GM21390 (cell line): ENCODE results near the gene MOB4.
"Not testable (repeated sequence)": the region's sequence is repeated elsewhere in the genome, so short reads cannot be mapped to it uniquely, and the experiment has no call there.

ENCODE experiments used
- ATAC-seq: cut with Tn5 transposase; IDR thresholded peaks from one replicate; pipeline ENCODE4 v1.9.1; 2021; ENCODE audit not compliant: unreplicated experiment

Gene MOB4

DNA sequence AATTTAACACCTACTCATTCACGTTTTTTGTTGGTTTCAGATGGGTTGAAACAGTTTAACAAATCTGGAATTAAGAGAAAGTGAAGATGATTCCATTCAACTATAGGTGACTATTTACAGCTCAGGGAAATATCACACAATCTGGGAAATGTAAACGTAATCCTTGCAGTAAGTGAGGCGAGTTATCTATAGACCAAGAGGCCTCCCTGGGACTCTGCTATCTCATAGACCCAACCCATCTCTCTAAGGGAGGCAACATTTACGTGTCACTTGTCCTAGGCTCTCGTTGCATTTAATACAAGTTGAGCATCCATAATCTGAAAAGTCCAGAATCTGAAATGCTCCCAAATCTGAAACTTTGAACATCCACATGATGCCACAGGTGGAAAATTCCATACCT, 2.0 kb upstream of the MOB4 start:
- no peak for ATAC-seq

DNA sequence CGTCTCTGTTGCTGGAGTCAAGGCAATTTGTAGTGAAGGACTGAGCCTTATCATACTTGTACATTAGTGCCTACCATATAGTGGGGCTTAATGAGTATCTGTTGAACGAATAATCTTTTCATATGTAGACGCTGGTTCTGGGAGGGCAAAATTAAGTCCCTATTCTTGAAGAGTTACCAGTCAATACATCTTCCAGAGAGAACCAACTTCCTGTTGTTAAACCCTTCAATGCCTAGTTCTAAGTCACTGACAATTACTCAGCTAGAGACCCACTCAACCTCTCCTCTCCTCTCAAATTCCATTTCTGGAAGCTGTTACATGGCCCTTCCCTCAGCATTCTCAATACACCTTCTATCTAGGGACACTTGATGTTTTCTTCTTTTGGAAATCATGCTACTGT, 1.1 kb upstream of the MOB4 start:
- no peak for ATAC-seq

DNA sequence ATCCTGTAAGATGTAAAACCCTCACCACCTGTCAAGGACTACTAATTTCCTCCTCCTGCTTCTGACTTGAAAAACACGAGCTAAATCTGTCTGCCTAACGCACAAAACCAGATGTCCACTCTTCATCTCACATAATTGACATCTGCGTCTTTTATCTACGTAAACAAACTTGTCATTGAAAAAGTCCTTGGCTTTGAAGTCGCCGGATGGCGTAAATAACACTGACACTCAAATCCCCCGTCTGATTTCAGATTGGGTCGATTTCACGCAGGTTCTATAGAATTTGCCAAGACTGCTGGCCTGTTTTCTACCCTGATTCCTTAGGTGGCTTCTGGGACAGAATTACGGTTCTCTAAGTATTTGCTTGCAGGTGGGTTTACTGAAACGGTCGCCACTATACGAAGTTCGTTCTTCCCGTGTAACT, 539 bp upstream of the MOB4 start:
- peak; percentile 7 for ATAC-seq

DNA sequence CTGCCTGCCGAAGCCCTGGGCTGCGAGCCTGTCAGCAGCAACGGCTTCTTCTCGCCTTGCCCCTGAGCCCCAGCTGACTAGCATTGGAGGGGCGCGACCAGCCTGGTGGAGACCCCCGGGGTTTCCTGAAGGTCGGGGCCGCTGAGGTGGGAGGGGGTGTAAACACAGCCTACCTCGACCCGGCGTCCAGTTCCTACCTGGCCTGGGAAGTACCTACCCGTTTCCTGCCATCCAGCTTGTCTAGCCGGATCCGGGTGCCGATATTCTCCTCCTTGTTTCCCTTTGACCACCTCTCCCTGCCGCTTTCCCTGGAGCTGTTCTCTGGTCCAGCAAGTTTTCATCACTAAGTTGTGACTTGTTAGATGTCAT, 511 bp downstream of the MOB4 start:
- peak; percentile 11 for ATAC-seq

DNA sequence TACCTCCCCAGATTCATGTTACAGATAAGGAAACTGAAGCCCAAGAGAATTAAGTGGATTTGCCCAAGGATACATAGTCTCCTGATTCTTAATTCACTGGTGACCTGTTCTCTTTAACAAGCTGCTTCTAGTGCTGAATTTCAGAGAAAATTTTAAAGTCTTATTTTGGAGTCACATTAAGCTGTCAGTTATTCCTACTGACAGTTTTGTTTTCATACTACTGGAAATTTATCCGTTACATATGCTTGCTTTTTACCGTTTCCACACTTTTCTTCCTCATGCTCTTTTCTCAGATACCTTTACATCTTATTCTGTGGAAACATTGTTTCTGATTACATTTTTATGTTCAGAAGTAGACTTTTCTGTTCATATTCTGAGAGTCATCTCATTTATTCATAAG, 1.3 kb downstream of the MOB4 start:
- ATAC-seq, result no peak

DNA sequence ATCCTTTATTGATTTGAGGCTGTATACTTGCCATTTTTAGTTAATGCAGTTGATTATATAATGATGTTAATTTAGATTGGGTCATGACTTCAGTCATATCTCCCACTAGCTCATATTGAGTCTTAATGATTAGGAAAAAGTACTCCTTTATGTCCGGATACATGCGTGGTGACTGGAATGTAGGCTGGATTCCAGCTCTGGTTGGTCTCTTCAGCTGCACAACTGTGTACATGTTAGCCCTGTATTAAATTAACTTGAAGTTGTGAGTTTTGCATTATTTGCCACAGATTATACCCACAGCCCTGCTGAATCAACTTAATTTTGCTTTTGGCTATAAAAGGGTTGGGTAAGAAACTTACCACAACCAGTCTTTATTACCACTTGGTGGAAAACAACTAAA, 22.5 kb downstream of the MOB4 start:
- ATAC-seq, result no peak

DNA sequence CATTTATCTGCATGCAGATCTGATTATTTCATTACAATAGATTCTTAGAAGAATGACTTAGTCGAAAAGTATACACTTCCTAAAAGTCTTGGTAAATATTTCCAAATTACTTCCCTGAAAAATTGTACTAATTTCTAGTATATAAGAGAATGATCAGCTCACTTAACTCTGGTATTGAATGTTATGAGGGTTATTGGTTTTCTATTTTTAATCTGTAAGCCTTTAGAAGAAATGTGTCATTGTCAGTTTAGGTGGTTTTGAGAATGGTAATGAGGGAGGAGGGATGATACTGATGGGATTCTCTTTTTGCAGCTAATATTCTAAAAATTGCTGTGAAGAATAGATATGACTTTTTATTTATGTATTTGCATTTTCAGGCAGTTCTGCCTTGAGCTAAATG, 23.9 kb downstream of the MOB4 start:
- no peak for ATAC-seq

DNA sequence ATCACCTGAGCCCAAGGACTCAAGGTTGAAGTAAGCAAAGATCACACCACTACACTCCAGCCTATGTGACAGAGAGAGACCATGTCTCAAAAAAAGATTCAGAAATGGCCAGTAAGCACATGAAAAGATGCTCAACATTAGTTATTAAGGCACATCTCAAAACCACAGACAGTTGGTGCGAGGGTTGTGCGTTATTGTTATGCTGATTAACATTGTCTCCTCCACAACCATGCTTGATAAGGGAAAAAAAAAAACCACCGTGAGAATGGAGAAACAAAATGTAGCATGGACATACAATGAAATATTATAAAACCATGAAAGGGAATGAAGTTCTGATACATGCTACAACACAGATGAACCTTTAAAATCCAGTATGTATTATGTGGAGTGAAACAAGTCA, 27.3 kb downstream of the MOB4 start:
- ATAC-seq, result no peak

DNA sequence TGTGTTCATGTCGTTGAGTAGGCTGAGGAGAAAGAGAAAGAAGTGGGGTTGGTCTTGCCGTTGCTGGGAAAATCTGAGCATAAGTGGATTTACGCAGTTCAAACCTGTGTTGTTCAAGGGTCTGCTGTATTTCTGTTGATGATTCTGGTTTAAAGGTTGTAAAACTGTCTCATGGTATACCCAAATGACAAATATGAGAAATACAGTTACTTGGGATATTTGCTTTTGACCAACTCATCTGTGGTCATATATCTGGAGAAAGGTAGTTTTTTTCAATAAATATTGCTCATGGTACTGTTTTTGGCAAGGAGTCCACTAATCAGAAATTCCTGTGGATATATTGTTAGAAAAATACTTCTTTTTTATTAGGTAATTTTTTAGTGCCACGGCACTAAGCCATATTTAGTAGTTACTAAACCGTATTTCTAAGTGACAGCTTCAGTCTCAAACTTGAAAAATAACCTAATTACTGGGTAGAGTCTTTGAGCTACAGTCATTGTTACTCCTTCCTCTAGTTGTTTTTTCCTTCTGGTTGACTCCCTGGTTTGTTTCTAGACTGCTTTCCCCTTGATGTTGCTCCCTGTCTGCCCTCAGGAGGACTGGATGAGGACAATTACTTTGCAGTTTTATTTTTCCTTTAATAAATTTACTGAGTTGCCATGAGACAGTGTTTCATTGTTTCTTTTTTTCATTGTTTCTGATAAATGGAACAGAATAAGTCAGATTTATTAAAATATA, 31.5 kb downstream of the MOB4 start:
- no peak for ATAC-seq

DNA sequence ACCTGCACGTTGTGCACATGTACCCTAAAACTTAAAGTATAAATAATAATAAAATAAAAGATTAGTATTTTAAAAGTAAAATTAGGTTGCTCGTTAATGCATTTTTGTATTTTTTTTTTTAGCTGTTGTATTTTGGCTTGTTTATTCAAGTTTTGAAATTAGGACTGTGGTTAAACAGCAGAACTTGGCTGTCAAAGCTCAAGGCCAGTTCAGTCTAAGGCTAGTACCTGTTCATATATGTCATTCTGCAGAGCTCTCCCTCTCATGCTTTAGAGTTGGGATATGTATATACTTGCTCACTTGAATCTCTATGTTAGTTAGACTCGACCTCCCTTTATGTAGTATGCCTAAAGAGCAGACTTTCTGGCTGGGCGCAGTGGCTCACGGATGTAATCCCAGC, 32.7 kb downstream of the MOB4 start:
- ATAC-seq, result no peak

DNA sequence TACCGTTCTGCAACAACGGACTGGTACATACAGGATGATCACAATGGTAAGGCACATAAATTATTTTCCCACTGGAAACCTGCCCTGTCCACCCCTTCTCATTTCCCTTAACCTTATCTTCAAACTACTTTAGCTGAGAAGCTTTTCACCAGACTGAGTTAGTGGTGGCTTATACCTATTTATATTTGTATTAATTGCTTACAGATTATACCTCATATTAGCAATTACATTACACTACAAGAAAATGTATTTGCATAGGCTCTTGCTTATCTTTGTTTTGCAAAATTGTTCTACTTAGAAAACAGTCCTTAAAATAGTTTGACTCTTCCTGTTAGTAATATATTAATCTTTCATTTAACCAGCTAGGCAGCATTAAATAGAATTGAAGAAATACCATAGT, 35.4 kb downstream of the MOB4 start:
- not testable (repeated sequence) for ATAC-seq

DNA sequence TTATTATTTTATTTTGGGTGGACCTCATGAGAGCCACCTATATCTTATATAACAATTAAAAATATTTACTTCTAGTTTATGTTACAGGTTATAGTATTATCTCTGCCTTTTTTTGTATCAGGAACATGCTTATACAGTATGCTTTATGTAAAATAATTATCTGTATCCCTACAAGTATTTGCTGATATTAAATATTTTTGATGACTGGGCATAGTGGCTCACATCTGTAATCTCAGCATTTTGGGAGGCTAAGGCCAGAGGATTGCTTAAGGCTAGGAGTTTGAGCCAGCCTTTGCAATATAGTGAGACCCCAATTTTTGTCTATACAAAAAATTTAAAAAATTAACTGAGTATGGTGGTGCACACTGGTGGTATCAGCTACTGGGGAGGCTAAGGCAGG, 39.6 kb downstream of the MOB4 start:
- ATAC-seq, result no peak

DNA sequence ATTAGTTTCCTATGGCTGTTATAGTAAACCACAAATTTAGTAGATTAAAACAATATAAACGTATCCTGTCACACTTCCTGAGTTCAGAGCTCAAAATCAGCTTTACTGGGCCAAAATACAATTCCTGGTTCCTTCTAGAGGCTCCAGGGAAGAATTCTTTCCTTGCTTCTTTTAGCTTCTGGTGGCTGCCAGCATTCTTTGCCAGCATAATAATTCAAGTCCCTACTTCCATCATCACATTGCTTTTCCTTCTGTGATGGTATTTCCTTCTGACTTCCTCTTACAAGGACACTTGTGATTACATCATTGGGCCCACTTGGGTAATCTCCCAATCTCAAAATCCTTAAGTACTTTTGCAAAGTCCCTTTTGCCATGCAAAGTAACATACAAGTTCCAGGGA, 40.6 kb downstream of the MOB4 start:
- no peak for ATAC-seq

DNA sequence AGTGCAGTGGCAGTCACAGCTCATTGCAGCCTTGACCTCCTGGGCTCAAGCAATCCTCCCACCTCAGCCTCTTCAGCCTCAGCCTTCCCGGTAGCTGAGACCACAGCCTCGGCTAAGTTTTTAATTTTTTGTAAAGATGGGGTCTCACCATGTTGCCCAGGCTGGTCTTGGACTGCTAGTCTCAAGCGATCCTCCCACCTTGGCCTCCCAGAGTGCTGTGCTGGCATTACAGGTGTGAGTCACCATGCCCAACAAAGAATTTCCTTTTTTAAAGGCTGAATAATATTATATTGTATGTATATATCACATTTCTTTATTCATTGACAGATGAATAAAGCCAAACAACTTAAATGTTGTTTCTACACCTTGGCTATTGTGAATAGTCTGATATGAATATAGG, 42.5 kb downstream of the MOB4 start:
- ATAC-seq, result no peak

DNA sequence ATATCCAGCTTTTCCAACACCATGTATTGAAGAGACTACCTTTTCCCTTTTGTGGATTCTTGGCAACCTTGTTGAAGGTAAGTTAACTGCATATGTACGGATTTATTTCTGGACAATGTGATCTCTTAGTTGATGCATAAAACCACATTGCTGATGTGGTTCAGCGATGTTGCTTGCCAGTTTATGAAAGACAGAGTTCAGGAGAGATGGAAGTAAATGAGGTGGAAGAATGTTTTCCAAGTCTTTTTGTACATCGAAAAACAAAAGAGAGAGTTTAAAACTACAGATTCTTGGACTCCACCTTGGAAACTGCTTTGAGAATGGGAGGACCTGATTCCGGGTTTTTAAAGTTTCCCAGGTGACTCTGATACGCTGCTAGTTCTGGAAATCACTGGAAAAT, 43.8 kb downstream of the MOB4 start:
- no peak for ATAC-seq

DNA sequence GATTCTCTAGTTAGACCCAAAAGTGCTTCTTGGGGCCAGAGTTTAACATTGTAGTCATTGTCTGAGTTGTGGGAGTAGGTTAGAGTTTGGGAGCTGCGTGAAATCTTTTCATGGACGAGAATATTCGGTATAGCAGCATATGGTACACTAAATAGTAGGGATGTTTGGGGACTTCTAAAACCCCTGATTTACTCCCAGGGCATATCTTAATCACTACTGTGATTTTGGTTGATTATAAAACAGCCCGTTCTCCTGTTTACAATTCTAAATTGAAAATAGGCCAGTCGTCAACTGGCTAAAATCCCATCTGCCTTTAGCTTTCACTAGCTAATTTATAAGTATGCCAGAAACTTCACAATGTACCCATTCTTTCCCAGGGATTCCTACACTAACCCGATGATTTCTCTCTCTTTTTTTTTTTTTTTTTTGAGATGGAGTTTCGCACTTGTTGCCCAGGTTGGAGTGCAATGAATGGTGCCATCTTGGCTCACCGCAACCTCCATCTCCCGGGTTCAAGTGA, 44.3 kb downstream of the MOB4 start:
- no peak for ATAC-seq

DNA sequence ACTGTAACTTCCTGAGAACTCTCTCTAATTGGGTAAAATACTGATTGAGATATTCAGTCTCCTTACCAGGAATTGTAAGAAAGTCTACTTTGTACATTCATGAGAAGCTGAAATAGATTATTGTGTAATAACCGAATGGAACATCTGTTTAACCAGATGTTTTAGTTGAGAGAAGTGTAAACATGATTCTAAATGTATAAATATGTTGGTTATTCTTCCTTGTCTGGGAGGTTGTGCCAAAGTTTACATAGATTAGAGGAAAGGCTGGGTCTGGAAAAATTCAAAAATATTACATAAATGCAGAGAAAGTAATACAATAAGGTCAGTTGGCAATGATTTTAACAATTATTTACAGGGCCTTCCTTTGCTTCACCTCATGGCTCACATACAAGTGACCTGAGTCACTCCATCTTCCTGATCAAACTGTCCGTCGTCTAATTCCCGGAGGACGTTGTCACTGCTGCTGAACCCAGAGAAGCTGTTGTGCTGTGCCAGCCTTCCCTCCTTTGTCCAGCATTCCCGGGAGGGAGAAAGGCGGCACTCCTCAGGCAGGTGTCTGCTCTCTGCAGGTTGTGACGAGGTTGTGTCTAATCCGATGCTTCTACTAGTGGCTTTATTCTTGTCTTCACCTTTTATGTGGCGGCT, 55.9 kb downstream of the MOB4 start:
- ATAC-seq, result no peak

DNA sequence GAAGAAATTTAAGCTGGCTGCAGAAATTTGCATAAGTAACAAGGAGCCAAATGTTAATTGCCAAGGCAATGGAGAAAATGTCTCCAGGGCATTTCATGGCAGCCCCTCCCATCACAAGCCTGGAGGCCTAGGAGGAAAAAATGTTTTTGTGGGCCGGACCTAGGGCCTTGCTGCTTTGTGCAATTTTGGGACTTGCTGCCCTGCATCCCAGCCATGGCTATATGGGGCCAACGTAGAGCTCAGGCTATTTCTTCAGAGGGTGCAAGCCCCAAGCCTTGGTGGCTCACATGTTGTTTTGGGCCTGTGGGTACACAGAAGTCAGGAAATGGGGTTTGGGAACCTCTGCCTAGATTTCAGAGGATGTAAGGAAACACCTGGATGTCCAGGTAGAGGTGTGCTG, 57.7 kb downstream of the MOB4 start:
- ATAC-seq, result no peak

DNA sequence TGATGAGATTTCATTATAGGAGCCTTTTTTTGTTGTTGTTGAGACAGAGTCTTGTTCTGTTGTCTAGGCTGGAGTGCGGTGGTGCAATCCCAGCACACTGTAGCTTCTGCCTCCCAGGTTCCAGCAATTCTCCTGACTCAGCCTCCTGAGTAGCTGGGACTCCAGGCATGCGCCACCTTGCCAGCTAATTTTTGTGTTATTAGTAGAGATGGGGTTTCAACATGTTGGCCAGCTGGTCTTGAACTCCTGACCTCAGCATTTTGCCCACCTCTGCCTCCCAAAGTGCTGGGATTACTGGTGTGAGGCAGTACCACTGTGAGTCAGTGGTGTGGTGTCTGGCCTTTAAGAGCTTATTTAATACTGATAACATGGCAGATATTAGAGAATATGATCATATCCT, 60.1 kb downstream of the MOB4 start:
- ATAC-seq, result no peak

DNA sequence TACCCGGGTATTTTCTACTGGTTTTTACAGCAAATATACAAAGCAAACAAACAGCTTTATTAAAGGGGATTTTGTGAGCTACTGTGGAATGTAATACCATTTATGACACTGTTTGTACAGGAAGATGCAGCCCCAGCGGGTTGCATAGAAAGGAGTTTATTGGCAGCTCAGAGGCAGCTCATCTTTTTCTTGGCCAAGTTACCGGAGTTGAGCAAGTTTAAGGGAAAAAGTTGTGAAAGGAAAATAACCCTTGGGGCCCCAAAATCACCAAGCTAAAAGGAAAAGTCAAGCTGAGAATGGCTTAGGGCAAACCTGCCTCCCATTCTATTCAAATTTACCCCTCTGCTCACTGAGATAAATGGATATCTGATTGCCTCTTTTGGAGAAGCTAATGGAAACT, 60.8 kb downstream of the MOB4 start:
- ATAC-seq, result no peak

DNA sequence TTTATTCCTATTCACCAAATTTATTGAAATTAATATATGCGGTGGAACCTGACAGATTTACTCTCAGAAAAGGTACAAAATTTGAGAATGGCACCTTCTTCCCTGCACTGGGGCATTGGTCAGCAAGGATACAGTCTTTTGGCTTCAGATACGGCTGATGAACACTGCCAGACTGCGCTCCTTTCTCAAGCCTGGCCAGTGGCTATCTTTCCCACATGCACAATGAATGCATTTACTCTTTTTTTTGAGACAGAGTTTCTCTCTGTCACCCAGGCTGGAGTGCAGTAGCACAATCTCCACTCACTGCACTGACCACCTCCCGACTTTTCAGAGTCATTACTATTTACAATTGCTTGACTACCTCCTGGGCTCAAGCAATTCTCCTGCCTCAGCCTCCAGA, 61.6 kb downstream of the MOB4 start:
- ATAC-seq, result no peak

DNA sequence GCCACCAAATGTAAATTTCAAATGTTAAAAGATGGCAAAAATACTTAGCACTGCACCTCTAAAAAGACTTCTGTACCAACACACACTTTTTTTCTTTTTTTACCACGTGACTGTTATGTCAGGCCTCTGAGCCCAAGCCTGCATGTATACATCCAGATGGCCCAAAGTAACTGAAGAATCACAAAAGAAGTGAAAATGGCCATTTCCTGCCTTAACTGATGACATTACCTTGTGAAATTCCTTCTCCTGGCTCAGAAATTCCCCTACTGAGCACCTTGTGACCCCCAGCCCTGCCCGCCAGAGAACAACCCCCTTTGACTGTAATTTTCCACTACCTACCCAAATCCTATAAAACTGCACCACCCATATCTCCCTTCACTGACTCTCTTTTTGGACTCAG, 62.4 kb downstream of the MOB4 start:
- ATAC-seq, result not testable (repeated sequence)

DNA sequence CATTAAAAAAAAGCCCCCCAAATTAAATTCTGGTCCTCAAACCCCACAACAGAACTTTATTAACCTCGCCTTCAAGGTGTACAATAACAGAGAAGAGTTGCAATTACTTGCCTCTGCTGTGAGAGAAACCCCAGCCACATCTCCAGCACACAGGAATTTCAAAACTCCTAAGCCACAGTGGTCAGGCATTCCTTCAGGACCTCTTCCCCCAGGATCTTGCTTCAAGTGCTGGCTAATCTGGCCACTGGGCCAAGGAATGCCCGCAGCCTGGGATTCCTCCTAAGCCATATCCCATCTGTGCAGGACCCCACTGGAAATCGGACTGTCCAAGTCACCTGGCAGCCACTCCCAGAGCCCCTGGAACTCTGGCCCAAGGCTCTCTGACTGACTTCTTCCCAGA, 64.3 kb downstream of the MOB4 start:
- not testable (repeated sequence) for ATAC-seq
